GM15510 (cell line): Measurements from ENCODE around the gene OR6S1.

Source experiments
- POLR2A ChIP-seq: IDR thresholded peaks from 3 replicates; pipeline ENCODE4 v1.6.1; 2011; ENCODE audit warnings: borderline replicate concordance; ENCODE audit not compliant: insufficient read length; ENCODE audit errors: extremely low read depth

The OR6S1 gene

GRCh38 chr14:20623798-20624197, 17.7 kb downstream of the OR6S1 start:
- no peak for TF ChIP-seq POLR2A

- no peak for TF ChIP-seq POLR2A
Measured at GRCh38 chr14:20622816-20623291, 18.6 kb downstream of the OR6S1 start.

- no peak for TF ChIP-seq POLR2A
Measured at GRCh38 chr14:20620798-20621478, 20.6 kb downstream of the OR6S1 start.

- no peak for TF ChIP-seq POLR2A
Measured at GRCh38 chr14:20618271-20618749, 23.2 kb downstream of the OR6S1 start.

- no peak for TF ChIP-seq POLR2A
Measured at GRCh38 chr14:20617138-20618003, 24.1 kb downstream of the OR6S1 start.

- TF ChIP-seq POLR2A = no peak
Measured at GRCh38 chr14:20615996-20616395, 25.5 kb downstream of the OR6S1 start.

GRCh38 chr14:20614038-20614840, 27.3 kb downstream of the OR6S1 start:
- no peak for TF ChIP-seq POLR2A

GRCh38 chr14:20613094-20614037, 28.1 kb downstream of the OR6S1 start:
- no peak for TF ChIP-seq POLR2A

- TF ChIP-seq POLR2A = no peak
Measured at GRCh38 chr14:20612403-20612802, 29.1 kb downstream of the OR6S1 start.

- TF ChIP-seq POLR2A = no peak
Measured at GRCh38 chr14:20611277-20611676, 30.2 kb downstream of the OR6S1 start.

- no peak for TF ChIP-seq POLR2A
Measured at GRCh38 chr14:20610002-20610765, 31.3 kb downstream of the OR6S1 start.

- TF ChIP-seq POLR2A = no peak
Measured at GRCh38 chr14:20609215-20610001, 32.1 kb downstream of the OR6S1 start.
